ENCODE measurements around the gene TMCC2.

DNA sequence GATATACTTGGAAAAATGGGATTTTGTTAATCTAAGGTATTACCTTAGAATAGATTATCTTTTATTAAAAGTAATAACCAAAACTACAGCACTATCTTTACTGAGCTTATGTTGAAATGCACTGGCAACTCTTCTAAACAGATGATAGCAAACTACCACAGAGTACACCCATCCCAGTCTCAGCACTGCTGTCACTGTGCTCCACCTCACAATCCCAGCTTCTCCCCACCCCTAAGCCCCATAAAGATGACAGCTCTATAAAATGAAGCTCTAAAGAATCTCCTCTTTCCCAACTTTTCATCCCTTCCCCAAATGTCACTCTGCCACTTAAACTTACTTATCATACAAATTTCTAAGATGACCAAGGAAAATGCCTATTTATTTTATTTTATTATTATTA, 22.7 kb upstream of the TMCC2 start:
- TF ChIP-seq, protein P1, sequence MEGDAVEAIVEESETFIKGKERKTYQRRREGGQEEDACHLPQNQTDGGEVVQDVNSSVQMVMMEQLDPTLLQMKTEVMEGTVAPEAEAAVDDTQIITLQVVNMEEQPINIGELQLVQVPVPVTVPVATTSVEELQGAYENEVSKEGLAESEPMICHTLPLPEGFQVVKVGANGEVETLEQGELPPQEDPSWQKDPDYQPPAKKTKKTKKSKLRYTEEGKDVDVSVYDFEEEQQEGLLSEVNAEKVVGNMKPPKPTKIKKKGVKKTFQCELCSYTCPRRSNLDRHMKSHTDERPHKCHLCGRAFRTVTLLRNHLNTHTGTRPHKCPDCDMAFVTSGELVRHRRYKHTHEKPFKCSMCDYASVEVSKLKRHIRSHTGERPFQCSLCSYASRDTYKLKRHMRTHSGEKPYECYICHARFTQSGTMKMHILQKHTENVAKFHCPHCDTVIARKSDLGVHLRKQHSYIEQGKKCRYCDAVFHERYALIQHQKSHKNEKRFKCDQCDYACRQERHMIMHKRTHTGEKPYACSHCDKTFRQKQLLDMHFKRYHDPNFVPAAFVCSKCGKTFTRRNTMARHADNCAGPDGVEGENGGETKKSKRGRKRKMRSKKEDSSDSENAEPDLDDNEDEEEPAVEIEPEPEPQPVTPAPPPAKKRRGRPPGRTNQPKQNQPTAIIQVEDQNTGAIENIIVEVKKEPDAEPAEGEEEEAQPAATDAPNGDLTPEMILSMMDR (IDR thresholded peaks at IDR 0.05): no peak
- no peak for TF ChIP-seq POLR2A (IDR thresholded peaks at IDR 0.05)
- TF ChIP-seq POLR2AphosphoS5 (IDR thresholded peaks at IDR 0.05): no peak

All from prostate gland (tissue), 2 donors.